DMS53 treated with DMSO at 0.1 percent for 48 hours (cell line): Measurements from ENCODE around the gene TEX29.

Experiments
- DNase-seq: peaks from one replicate; lab custom pipeline; 2025; ENCODE audit not compliant: unreplicated experiment; lab: John Stamatoyannopoulos, UW

The TEX29 gene

GRCh38 chr13:111319521-111319920, 921 bp upstream of the TEX29 start:
- no peak for DNase-seq

GRCh38 chr13:111322001-111322915, 1.8 kb downstream of the TEX29 start:
- no peak for DNase-seq

- DNase-seq = no peak
Measured at GRCh38 chr13:111322916-111323331, 2.5 kb downstream of the TEX29 start.

- no peak for DNase-seq
Measured at GRCh38 chr13:111323549-111323948, 3.1 kb downstream of the TEX29 start.

- DNase-seq = no peak
Measured at GRCh38 chr13:111323950-111324651, 3.7 kb downstream of the TEX29 start.

GRCh38 chr13:111324736-111325135, 4.3 kb downstream of the TEX29 start:
- DNase-seq = no peak

GRCh38 chr13:111325146-111325890, 4.9 kb downstream of the TEX29 start:
- DNase-seq = no peak

- no peak for DNase-seq
Measured at GRCh38 chr13:111325941-111326620, 5.6 kb downstream of the TEX29 start.

- DNase-seq = no peak
Measured at GRCh38 chr13:111326621-111326965, 6.2 kb downstream of the TEX29 start.

GRCh38 chr13:111326981-111327642, 6.7 kb downstream of the TEX29 start:
- no peak for DNase-seq

- no peak for DNase-seq
Measured at GRCh38 chr13:111327730-111328573, 7.5 kb downstream of the TEX29 start.

GRCh38 chr13:111328574-111329410, 8.3 kb downstream of the TEX29 start:
- no peak for DNase-seq

- DNase-seq = no peak
Measured at GRCh38 chr13:111329641-111330040, 9.2 kb downstream of the TEX29 start.

- DNase-seq = no peak
Measured at GRCh38 chr13:111330066-111330610, 9.7 kb downstream of the TEX29 start.

GRCh38 chr13:111335298-111335697, 14.9 kb downstream of the TEX29 start:
- DNase-seq = no peak

- DNase-seq = no peak
Measured at GRCh38 chr13:111336666-111337065, 16.2 kb downstream of the TEX29 start.

GRCh38 chr13:111337206-111337605, 16.8 kb downstream of the TEX29 start:
- no peak for DNase-seq

- DNase-seq = no peak
Measured at GRCh38 chr13:111337741-111338140, 17.3 kb downstream of the TEX29 start.
